ENCODE results near the gene NFIA.

The NFIA gene

DNA sequence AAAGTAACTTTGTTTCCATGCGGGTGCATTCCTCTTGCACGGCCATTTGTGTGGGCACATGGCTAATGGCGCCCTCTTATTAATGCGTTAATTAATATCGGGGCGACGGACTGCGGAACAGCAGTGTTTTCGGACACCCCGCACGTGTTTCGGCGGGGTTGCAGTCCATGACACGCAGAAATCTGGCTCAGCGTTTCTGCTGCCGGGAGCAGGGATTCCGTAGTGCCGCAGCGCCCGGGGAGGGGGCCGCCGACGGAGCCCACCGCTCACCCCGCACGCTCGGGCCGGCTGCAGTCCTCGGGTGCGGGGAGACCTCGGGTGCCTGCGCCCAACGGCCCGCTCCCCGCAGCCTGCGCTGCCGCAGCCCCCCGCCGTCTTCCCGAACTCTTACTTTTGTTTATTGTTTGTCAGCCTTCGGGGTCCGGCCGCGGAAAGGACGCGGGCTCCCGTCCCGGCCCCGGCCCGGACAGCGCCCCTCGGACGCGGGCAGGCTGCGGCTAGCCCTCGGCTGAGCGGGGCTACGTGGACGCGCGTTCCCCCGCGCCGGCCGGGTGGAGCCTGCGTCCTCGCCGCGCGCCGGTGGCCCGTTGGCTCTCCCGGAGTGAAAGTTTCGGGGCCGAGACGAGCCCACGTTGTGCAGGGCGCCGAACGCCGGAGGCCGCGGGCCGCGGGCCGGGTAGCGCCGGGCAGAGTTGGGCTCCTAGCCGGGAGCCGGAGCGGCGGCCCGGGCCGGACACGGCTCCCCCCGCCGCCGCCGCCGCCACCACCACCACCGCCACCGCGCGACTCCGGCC is 849 bp downstream of the NFIA start:
- no peak for DNase-seq (ENCODE audit: low read depth in 2 of 3, low spot score in 2 of 3)

DNA sequence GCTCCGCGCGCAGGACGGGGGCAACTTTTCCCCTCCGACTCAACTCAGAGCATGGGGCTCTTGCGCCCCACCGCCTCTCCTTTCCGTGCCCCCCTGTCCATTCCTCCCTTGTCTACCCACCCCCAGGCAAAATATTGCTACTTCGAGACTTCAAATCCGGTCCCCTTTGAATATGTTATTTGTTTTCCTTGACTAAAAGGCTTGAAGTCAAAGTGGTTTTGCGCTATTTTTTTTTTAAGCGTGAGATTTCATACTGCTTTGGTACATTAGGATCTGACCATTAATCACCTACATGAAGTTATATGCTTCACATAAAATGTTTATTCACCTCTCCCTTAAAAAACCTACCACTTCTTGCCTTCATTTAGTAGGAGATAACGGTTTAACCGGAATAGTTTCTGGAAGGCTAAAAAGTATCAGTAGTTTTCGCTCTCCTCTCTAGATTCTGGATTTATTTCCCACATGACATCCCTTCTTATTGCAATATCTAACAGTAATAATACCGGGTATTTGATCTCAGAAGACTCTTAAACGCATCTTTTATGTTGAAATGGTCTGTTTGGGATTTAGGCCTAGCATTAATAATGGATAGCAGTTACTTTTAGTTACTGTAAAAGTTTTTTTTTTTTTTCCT is 1.6 kb downstream of the NFIA start:
- DNase-seq (ENCODE audit: low read depth in 2 of 3, low spot score in 2 of 3), result no peak

DNA sequence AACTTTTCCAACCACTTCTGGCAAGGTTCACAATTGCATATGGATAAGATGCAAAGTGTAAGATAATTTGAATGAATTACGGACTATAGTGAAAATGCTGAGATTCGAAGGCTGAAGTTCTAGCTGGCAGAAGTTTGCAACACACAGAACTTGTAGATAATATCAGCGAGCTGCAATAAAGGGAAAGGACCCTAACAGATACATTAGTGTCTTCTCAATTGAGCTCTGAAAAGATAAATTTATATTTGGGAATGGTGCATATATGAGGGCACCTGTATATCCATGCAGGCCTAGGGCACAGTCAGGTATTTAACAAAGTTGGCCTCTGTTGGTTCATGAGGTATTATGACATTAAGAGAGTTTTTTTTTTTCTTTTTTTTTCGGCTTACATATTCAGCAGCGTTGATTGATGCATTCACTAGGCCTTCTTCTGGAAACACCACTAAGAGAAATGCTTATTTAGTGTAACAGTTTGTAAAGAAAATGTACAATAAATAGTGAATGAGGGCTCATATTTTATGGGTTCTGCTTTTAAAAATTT is 2.2 kb downstream of the NFIA start:
- no peak for DNase-seq (ENCODE audit: low read depth in 2 of 3, low spot score in 2 of 3)

DNA sequence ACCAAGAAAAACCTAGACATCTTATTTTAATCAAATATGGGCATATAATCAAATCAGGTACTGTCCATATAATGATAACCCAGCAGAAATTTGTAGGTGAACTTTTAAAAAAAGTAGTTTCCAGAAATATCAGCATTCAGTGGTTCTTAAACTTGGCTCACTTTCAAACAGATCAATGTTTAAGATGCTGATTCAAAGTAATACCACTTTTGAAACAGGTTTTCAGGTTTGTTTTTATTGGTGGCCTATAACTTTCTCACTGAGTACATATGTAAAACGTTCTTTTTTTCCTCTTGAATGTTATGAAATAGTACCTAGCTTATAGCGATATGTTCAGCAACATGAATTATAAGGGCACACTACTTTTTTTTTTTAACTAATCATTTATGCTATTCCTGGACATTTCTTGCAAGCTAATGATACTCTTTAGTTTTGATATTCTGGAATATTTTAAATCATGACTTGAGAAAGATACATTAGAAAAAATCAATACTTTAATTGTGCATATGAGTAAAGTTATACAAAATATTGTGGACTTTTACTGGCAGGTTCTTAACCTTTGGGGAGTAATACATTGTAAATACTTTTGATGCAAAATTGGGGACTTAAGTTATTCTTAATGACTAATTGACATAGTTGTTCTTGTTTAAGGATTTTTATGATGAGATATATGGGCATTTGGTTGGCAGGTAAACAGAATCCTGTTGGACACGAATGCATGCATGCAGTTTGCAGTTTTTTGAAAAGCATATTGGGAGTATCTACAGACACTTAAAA is 3.0 kb downstream of the NFIA start:
- no peak for DNase-seq (ENCODE audit: low read depth in 2 of 3, low spot score in 2 of 3)

DNA sequence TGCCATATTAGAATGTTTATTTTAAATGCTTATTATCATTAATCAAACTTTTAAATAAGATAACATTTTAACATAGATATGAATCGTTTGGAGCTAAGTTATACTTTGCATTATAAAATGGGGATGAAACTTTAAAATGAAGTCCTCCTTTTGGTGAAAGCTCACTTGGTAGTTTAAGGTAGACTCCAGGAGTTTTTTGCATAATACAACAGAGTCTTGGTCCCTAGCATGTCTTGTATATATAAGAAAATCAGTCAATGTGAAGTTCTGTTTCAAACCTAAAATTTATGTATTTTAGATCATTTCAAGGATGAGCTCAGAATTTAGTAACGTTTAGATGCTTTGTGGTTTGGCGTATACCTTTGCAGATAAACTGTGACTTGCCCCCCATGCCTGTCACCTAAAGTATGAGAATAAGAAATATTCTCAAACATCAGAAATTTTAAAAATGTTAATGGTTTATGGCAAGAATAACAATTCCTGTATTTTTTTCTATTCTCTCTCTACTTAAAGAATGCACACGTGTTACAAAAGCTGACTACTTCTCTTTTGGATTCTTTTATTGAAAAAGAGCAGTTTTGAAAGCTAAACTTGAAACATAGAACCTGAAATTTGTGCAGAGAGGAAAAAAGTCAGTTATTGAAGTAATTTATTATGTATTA is 3.8 kb downstream of the NFIA start:
- no peak for DNase-seq (ENCODE audit: low read depth in 2 of 3, low spot score in 2 of 3)

DNA sequence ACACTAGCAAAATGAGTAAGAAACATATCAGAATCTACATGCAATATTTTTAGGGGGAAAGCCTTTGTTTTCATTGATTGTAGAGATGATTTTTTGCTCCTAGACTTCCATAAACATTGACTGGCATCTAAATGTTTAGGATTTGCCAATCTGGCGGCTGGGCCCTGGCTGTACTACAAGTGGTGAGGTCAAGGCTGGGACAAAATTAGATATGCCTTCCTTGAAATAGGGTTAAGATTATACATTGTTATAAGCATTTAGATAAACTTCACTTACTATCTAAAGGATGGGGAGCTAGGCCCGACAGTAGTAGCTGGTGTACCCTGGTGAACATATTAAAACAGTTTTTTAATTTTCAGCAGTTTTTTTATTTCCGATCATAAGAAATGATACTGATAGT is 5.2 kb downstream of the NFIA start:
- DNase-seq (ENCODE audit: low read depth in 2 of 3, low spot score in 2 of 3), result no peak

DNA sequence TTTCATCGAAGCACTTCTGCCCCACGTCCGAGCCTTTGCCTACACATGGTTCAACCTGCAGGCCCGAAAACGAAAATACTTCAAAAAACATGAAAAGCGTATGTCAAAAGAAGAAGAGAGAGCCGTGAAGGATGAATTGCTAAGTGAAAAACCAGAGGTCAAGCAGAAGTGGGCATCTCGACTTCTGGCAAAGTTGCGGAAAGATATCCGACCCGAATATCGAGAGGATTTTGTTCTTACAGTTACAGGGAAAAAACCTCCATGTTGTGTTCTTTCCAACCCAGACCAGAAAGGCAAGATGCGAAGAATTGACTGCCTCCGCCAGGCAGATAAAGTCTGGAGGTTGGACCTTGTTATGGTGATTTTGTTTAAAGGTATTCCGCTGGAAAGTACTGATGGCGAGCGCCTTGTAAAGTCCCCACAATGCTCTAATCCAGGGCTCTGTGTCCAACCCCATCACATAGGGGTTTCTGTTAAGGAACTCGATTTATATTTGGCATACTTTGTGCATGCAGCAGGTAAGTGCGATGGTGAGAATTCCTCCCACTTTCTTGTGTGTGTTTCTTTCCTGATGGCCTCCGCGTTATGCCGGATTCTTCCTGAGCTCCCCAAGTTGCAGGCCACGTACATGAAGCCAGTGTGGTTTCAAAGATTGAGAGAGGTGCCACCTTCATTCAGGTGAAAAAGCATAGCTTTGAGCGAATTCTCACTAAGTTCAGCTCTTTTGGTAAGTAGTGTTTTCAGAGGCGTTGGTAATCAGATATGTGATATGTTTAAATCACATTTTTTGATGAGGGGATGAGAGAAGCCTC is 6.0 kb downstream of the NFIA start:
- DNase-seq (ENCODE audit: low read depth in 2 of 3, low spot score in 2 of 3), result no peak

DNA sequence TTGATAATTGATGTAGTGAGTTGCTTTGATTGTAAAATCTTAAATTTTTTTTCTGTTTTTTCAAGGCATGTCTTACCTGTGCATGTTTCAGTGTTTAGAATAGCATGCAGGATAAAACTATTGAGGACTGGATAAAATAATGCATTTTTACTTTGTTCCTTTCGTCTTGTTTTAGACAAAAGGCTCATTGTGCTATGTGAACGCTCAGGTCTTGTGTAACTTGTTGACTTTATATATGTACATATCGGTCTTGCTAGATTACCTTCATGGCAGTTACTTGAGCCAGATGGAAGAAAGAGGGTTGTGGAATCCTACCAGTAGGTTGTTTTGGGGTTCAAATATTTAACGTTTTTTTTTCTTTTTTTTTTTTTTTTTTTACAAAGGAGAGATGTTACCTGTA is 7.0 kb downstream of the NFIA start:
- DNase-seq (ENCODE audit: low read depth in 2 of 3, low spot score in 2 of 3), result no peak

DNA sequence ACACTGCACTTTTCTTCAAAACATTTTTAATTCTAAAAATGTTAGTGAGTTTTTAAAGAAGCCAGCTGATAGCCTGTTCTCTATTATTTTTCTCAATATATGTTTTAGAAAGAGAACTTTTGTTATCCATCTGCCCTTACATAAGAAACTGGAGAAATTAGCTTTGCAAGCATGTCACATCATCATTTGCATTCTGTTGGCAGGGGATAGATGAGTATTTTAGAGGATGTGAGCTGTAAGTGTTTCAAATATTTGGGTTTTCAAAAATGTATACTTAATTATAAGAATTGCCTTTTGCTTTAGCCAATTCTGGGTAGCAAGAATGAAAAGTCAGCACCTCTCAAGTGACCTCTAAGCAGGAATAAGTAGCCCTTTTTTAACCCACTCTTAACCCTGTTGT is 7.4 kb downstream of the NFIA start:
- DNase-seq (ENCODE audit: low read depth in 2 of 3, low spot score in 2 of 3), result no peak

DNA sequence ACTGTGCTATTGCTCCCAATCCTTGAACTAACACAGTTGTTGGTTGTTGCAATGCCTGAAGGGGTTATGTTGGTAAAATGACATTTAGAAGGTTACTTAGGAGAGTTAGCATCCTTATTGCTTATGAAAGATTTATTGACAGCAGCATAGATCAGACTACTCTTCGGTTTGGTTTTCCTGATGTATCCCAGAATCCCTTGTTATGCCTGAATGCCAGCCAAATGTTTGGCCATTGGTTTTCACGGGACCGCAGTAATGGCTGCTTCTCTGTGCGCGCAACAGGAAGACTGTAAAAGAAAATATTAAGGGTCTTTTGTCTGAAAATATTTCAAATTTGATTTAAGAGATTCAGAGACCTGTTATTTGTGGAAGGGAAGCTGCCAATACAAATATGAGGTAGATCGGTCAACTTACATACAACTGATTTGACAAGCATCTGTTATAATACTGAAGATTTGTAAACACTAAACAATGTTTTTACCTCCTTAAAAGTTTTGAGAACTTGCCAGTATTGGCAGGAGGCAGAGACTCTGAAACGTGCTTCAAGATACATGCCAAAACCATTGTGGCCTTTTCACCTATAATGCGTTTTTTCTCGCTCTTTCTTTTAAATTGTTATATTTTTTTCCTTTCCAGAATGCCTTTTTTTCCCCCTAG is 8.3 kb downstream of the NFIA start:
- no peak for DNase-seq (ENCODE audit: low read depth in 2 of 3, low spot score in 2 of 3)

DNA sequence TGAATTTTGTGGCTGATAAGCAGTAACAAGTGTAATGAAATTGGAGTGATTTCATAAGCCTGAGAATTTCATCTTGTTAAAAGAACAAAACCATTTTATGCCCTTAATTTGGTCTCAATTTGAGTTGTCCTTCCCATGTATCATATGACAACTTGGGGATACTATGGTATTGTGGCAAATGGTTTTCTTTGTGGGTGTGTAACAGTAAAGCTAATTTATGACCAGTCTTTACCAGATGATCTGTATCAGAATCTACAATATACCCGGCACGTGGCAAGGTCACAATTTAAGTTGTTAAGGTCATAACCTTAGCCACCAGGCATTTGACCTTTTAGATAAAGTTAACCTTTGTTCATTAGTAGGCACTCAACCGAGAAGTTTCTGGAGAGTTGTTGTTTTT is 9.1 kb downstream of the NFIA start:
- DNase-seq (ENCODE audit: low read depth in 2 of 3, low spot score in 2 of 3), result no peak

DNA sequence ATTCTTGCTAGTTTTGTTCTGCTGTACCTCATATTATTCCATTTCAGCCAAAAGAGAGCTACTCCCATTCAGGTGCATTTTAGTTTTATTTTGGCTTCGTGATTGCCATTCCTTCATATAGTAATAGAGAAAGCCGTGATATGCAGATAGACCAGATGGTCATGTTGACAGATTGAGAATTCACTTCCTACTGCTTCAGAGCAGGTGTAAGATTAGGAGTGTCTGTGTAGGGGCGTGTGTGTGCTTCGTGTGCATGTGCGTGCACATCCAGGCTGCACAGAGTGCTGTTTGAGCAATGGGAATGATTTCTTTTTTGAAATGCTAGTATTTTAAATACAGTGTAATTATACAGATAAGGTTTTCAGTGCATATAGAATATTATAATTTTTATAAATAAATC is 10.3 kb downstream of the NFIA start:
- DNase-seq (ENCODE audit: low read depth in 2 of 3, low spot score in 2 of 3), result no peak

DNA sequence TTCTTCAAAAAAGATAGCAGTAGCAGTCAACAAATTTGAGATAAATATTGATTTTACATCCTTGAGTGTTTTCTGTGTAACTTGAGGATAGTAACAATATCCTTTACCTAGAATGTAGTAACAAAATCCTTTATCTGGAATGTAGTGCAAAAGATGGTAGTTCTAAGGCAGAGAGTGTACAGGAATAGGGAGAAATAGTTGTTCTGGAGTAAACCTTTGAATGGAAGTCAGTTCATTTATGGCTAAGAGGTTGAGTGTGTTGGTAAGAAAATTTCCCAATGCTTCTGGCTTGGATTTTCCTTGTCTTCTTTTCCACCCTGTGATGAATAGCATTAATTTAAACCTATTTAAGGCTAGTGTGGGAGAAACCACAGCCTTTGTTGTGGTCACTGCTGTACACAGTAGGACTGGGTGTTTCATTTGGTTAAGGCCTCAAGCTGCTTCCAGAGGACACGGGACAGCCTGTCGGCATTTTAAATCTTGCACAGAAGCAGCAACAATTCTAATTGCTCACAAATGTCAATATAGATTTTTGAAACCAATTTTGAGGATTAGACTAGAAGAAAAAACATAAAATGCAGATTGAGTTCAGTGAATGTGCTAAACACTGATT is 11.3 kb downstream of the NFIA start:
- no peak for DNase-seq (ENCODE audit: low read depth in 2 of 3, low spot score in 2 of 3)

DNA sequence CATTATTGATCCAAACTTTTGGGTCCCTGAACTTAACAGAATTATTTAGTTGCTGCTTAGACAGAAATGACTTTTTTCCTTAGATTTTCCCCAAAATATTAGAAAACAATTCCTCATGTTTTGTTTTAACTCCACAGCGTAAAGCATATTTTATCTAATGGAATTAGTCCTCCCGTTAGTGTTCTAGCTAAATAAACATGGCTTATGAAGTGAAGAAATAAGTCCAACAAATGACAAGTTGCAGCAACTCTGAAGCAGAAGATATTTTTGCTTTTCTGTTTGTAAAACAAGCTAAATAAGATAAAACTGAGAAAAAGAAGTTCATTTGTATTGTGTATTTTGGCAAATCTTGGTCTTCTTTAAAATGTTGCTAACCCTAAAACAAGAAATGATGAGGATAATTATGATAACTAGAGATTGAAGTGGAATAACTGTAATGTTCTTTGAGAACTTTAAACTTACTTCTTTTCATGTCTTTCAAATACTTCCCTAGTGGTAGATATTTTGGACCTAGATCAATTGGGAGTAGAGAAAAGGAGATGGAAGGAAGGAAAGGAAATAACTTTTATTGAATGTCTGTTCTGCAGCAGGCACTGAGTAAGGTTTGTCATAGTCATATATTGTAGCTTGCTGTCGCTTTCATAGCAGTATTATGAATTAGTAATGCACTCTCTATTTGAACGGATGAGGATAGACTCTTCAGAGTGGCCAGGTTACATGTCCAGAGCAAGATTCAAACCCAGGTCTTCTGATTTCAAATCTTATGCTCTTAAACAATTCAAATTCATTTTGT is 12.5 kb downstream of the NFIA start:
- DNase-seq (ENCODE audit: low read depth in 2 of 3, low spot score in 2 of 3), result no peak

DNA sequence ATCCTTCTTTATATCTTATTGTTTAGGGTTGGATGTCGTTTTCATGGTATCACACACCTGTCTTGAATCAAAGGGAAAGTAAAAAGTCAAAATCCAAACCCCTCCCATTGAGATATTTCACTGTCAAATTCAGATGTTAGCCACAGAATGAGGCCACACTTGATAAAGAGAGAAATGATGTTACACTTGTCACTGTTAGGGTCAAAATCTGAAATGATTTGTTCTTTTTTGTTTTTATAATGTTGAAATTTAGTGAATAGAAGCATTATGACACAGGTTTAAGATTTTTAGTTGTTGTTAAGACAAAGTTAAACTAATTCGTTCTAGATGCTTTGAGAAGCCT is 13.1 kb downstream of the NFIA start:
- no peak for DNase-seq (ENCODE audit: low read depth in 2 of 3, low spot score in 2 of 3)

DNA sequence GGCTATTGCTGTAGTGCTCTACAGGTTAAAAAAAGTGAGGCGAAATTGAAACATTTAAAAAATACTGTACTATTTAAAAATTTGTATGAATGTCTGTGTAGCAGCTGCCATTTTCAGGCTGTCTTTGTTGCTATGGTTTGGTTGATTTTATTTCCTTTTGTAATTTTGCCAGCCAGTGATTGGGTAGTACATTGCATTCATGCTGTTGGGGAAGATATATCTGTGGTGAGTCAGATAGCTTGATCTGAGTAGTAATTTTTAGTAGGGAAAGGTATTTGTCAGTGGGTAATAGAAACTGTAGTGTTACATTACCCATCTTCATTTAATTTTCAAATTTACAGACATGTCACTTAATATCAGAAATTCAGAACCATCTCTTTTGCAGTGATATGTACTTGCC is 15.0 kb downstream of the NFIA start:
- no peak for DNase-seq (ENCODE audit: low read depth in 2 of 3, low spot score in 2 of 3)

DNA sequence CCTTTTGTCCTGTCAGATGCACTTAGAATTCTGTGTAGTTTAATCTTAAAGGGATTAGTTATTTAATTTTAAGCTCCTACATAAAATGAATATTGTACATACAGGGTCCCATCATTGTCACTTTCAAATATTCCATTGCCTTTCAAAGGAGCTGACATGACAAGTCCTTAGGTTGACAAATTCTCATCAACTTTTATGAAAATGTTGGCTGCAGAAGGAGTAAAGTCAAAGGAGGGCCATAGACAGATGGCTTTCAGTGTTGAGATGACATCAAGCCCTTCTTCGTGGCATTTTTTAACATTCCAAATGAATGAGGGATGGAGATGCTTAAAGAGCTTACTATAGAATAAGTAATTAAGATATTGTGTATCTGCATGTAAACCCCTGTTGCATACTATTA is 15.4 kb downstream of the NFIA start:
- DNase-seq (ENCODE audit: low read depth in 2 of 3, low spot score in 2 of 3), result no peak

DNA sequence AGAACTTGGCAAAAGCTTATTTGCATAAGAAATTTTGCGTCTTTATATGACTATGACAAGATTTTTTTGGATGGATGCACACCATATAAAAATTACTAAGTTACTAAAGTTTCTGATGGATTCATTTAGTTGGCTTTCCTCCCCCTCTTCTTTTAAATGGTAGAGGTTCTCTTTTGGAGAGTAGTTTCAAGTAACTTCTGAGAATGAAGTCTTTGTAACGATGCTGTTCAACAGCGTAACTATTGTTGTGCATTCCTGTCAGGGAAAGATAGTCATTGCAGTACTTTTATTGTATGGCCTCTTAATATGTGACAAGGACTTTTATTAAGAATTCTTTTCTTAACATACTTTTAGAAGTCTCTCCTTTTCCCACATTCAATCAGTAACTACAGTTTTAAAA is 16.0 kb downstream of the NFIA start:
- no peak for DNase-seq (ENCODE audit: low read depth in 2 of 3, low spot score in 2 of 3)

DNA sequence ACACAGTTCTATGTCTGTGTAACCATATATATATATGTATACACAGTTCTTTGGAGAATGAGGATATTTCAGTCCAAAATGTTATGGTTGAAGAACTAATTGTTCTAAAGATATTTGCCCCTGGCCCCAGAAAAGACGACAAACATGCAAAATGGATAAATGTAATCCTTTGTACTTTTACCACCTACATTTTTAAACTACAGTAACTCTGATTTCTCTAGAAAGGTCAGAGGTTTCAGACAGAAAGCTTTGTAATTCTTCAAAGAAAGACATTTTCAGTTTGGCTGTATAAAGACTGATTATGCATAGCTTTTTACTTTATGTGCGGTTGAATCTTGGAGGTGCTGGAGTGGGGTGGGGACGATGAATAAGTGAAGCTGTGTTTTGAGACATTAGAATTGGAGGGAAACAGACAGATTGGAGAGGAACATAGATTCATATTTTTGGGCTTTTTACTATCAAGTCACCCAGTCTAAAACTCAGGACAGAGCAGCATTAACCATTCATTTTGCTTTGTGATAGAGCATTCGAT is 16.6 kb downstream of the NFIA start:
- DNase-seq (ENCODE audit: low read depth in 2 of 3, low spot score in 2 of 3), result no peak

All from activated CD8-positive, alpha-beta memory T cell treated with anti-CD3 and anti-CD28 coated beads for 48 hours (primary cell).